Suppressor macrophage treated with lipopolysaccharide for 1 hour (primary cell): ENCODE results near the gene DMRTC2.

ENCODE experiments used
- DNase-seq, 3 donors: peaks; one replicate each; pipeline ENCODE4 v3.0.0-alpha.2; 2020 to 2022

DMRTC2 gene

GRCh38 chr19:41890936-41891335 is 46.1 kb downstream of the DMRTC2 start:
- DNase-seq: no peak

- no peak for DNase-seq
These were observed 47.5 kb downstream of the DMRTC2 start for GRCh38 chr19:41892173-41892902.

- DNase-seq: no peak
These were observed 49.1 kb downstream of the DMRTC2 start for GRCh38 chr19:41893899-41894298.

GRCh38 chr19:41894350-41894749 is 49.5 kb downstream of the DMRTC2 start:
- no peak for DNase-seq

GRCh38 chr19:41895745-41896580 is 51.1 kb downstream of the DMRTC2 start:
- no peak for DNase-seq

GRCh38 chr19:41896581-41896942 is 51.7 kb downstream of the DMRTC2 start:
- no peak for DNase-seq

- no peak for DNase-seq
These were observed 52.3 kb downstream of the DMRTC2 start for GRCh38 chr19:41897181-41897580.

GRCh38 chr19:41897820-41898219 is 53.0 kb downstream of the DMRTC2 start:
- no peak for DNase-seq

DNA sequence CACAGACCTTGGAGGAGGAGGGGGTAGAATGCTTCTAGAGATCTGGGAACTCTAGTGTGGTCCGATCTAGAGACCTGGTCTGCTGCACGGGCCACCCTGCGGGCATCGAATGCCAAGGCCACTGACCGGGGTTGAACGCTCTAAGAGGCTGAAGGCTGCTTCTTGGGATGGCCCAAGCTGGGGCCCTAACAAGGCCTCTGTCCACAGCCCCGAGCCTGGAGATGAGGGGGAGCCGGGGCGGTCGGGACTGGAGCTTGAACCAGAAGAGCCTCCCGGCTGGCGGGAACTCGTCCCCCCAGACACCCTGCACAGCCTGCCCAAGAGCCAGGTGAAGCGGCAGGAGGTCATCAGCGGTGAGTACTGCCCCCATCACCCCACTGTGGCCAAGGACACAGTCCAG is 53.4 kb downstream of the DMRTC2 start:
- DNase-seq: no peak
